Endothelial cell of umbilical vein (primary cell): Measurements from ENCODE around the gene CNTNAP2. TPM values are rescaled to one million over a fixed set of nuclear protein-coding genes. Genes with fewer than 3 reads are reported as not detected.

Experiments
- BruUV-seq: library from RNA; stranded (reverse); fragments of 400-500 nt; replicated peaks from 2 replicates; lab custom pipeline; 2021; lab: Mats Ljungman, UMichigan
- CTCF ChIA-PET: fragments of 300-600, 350-600 bp; sonication (Branson Sonifier 250); formaldehyde crosslinking; loops from one replicate; lab custom pipeline; 2021; ENCODE audit warnings: antibody characterized with exemption, inconsistent platforms; lab: Charles Lee
- POLR2A ChIA-PET: fragments of 300-600, 350-600 bp; sonication (Branson Sonifier 250); formaldehyde crosslinking; loops from one replicate; lab custom pipeline; 2021; ENCODE audit warnings: antibody characterized with exemption, inconsistent platforms; lab: Charles Lee
- DNase-seq: peaks from one replicate; pipeline ENCODE4 v3.0.0-alpha.2; 2011; ENCODE audit warnings: low read depth, low spot score
- FAIRE-seq: peaks from 2 replicates; lab custom pipeline; 2011; peaks lifted over from hg19 to GRCh38; lab: Jason Lieb, UNC
- H2AFZ ChIP-seq: 2 replicates; pipeline ENCODE4 v1.6.0; 2012; ENCODE audit warnings: low read depth, low read length, control low read depth, inconsistent platforms
- H3K27ac ChIP-seq: 2 replicates; pipeline ENCODE4 v1.5.1; 2011; ENCODE audit warnings: low read depth, mild to moderate bottlenecking, control low read depth, low read length, moderate library complexity; ENCODE audit not compliant: insufficient read depth
- H3K27me3 ChIP-seq, 2 experiments: 2 replicates each; pipeline versions ENCODE4 v1.6.0 to v1.6.1; 2011; ENCODE audit warnings: low read length in 2 of 2, mixed read lengths in 1 of 2; ENCODE audit not compliant: control insufficient read depth in 2 of 2, insufficient read depth in 2 of 2
- H3K36me3 ChIP-seq, 2 experiments: 2 replicates in 1 of 2; 3 replicates in 1 of 2; pipeline ENCODE4 v1.5.1; 2011; ENCODE audit warnings: low read length in 2 of 2, mild to moderate bottlenecking in 1 of 2, moderate library complexity in 1 of 2; ENCODE audit not compliant: control insufficient read depth in 2 of 2, insufficient read depth in 2 of 2; ENCODE audit errors: extremely low read depth in 1 of 2
- H3K4me1 ChIP-seq: 3 replicates; pipeline ENCODE4 v1.5.1; 2011; ENCODE audit warnings: mild to moderate bottlenecking, low read length; ENCODE audit not compliant: control insufficient read depth, insufficient read depth; ENCODE audit errors: extremely low read depth
- H3K4me2 ChIP-seq: 2 replicates; pipeline ENCODE4 v1.6.1; 2011; ENCODE audit warnings: low read length, control low read depth, mixed read lengths; ENCODE audit not compliant: insufficient read depth
- H3K4me3 ChIP-seq, 3 experiments: fragments of 200-600 bp in 1 of 3; sonication (generic), shearing (Covaris generic) in 1 of 3; replicated peaks in 1 of 3; 2 replicates each; pipeline ENCODE4 v1.5.1; 2011 to 2016; ENCODE audit warnings: control low read depth in 3 of 3, low read length in 3 of 3, mild to moderate bottlenecking in 2 of 3, inconsistent platforms in 1 of 3, low read depth in 1 of 3, moderate library complexity in 1 of 3; ENCODE audit not compliant: insufficient read depth in 1 of 3
- H3K79me2 ChIP-seq: 2 replicates; pipeline ENCODE4 v1.6.0; 2012; ENCODE audit warnings: low read length, inconsistent platforms; ENCODE audit not compliant: control insufficient read depth, insufficient read depth
- H3K9ac ChIP-seq: replicated peaks from 2 replicates; pipeline ENCODE3; 2011; ENCODE audit warnings: low read length, control low read depth; ENCODE audit not compliant: insufficient read depth; ENCODE audit errors: extremely low read depth
- H3K9me1 ChIP-seq: replicated peaks from 3 replicates; pipeline ENCODE4 v1.6.0; 2011; ENCODE audit warnings: mild to moderate bottlenecking, low read length; ENCODE audit not compliant: control insufficient read depth, insufficient read depth; ENCODE audit errors: extremely low read depth
- H3K9me3 ChIP-seq: replicated peaks from 2 replicates; pipeline ENCODE4 v1.5.1; 2012; ENCODE audit warnings: low read length, inconsistent platforms; ENCODE audit not compliant: control insufficient read depth, insufficient read depth
- H4K20me1 ChIP-seq: replicated peaks from 2 replicates; pipeline ENCODE3; 2011; ENCODE audit warnings: mild to moderate bottlenecking, low read length; ENCODE audit not compliant: control insufficient read depth, insufficient read depth; ENCODE audit errors: extremely low read depth
- EZH2 ChIP-seq: IDR thresholded peaks from 2 replicates; pipeline ENCODE4 v1.6.1; 2012; ENCODE audit warnings: borderline replicate concordance, low read depth, mild to moderate bottlenecking, moderate library complexity, low read length, inconsistent platforms; ENCODE audit not compliant: severe bottlenecking
- FOS ChIP-seq: IDR thresholded peaks from 2 replicates; pipeline ENCODE4 v1.6.1; 2011; ENCODE audit warnings: mild to moderate bottlenecking, low read length, moderate library complexity, borderline replicate concordance; ENCODE audit not compliant: insufficient read depth
- GATA2 ChIP-seq: IDR thresholded peaks from 2 replicates; pipeline ENCODE4 v1.7.0; 2011; ENCODE audit warnings: low read depth, mild to moderate bottlenecking, moderate library complexity, mixed read lengths, low read length; ENCODE audit not compliant: insufficient read length, insufficient read depth
- JUN ChIP-seq: IDR thresholded peaks from 2 replicates; pipeline ENCODE4 v1.6.1; 2011; ENCODE audit warnings: borderline replicate concordance, low read depth; ENCODE audit not compliant: insufficient read length, insufficient read depth
- MYC ChIP-seq: IDR thresholded peaks from one replicate; pipeline ENCODE4 v1.6.1; 2011; ENCODE audit warnings: mild to moderate bottlenecking, low read depth, low read length
- POLR2A ChIP-seq: IDR thresholded peaks from 2 replicates; pipeline ENCODE4 v1.6.1; 2012; ENCODE audit warnings: low read depth, mild to moderate bottlenecking, control low read depth, low read length
- POLR2AphosphoS5 ChIP-seq: IDR thresholded peaks from 2 replicates; pipeline ENCODE4 v1.6.1; 2012; ENCODE audit warnings: low read depth, mild to moderate bottlenecking, control low read depth, low read length, moderate library complexity; ENCODE audit not compliant: insufficient read depth
- dilution Hi-C: fragments of 300-500 bp; cut with MboI; formaldehyde crosslinking; loops from one replicate; pipeline ENCODE4 v1.15.0; 2019; ENCODE audit warnings: low sequenced_read_pairs; ENCODE audit not compliant: extremely low pct_ligation_motif_present
- intact Hi-C: fragments of 100-400 bp; cut with micrococcal nuclease; formaldehyde crosslinking; loops from one replicate; pipeline ENCODE4 v1.10.0; 2022
- polyA plus RNA-seq, 4 experiments: library from polyadenylated mRNA; depleted of rRNA in 3 of 4; stranded (reverse) in 3 of 4; unstranded in 1 of 4; fragments of >200 nt; gene quantifications; 2 replicates each; pipeline versions ENCODE4 v1.2.1 to v1.2.3, GENCODE V29; 2011 to 2012; ENCODE audit warnings: missing spikeins in 1 of 4
- total RNA-seq: library from RNA; stranded (reverse); gene quantifications from 2 replicates; pipeline ENCODE4 v1.2.3, GENCODE V29; 2021
- TF ChIP-seq, protein P1 (sequence below): IDR thresholded peaks from 2 replicates; pipeline ENCODE4 v1.6.1; 2011; ENCODE audit not compliant: insufficient read depth, insufficient read length
- TF ChIP-seq, protein P2 (sequence below), 2 donors: IDR thresholded peaks; 1 replicate in 1 of 2; 2 replicates in 1 of 2; pipeline ENCODE4 v1.5.1; 2011; ENCODE audit warnings: low read length in 2 of 2, mild to moderate bottlenecking in 2 of 2, moderate library complexity in 2 of 2, control low read depth in 1 of 2, inconsistent platforms in 1 of 2, low read depth in 1 of 2; ENCODE audit not compliant: insufficient read depth in 1 of 2; ENCODE audit errors: extremely low read depth in 1 of 2

Gene CNTNAP2
- total and polyA plus RNA-seq, 2 donors (not counting 3 experiments of a cell fraction or from before 2014, with no cell fraction given), result not detected

DNA sequence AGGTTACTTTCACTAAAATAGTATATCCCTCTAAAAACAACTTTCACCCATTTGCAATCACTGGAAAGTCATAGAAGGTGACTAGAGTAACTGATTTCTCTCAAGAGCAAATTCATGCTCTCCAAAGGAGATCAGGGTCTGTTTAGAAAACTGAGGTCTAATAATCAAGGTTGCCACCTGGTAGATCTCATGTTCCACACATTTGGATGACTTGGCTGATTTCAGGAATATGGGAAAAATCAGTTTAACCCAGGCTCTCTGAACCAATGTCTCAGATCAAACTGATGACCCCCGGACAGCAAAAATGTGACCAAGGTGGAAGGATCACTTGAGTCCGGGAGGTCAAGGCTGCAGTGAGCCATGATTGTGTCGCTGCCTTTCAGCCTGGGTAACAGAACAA is 1911.6 kb downstream of the CNTNAP2 start:
- POLR2A ChIA-PET, result no interaction called here
- no TSS peak for BruUV-seq
- no peak for FAIRE-seq

GRCh38 chr7:148031019-148031418 is 1914.4 kb downstream of the CNTNAP2 start:
- intact Hi-C loops (no loop called here), dilution Hi-C loops (no loop called here)
- Histone ChIP-seq H4K20me1 (no peaks in the 10 kb centered on the region), H3K4me2 (no peak overlapping the region), H3K4me1 (no peaks in the 10 kb centered on the region), H3K27ac (no peak overlapping the region), H3K9me1 (no peaks in the 10 kb centered on the region), H3K4me3 (no peak overlapping the region), H2AFZ (no peak overlapping the region), H3K9ac (no peak overlapping the region), H3K36me3 (no peaks in the 10 kb centered on the region), H3K27me3 (no peaks in the 10 kb centered on the region), H3K79me2 (no peaks in the 10 kb centered on the region), H3K9me3 (no peaks in the 10 kb centered on the region)
- no peak for DNase-seq
- FAIRE-seq, result no peak
- CTCF ChIA-PET, result no interaction called here
- no TSS peak for BruUV-seq
- no peak for TF ChIP-seq FOS
- no peak for TF ChIP-seq GATA2
- TF ChIP-seq, protein P1, sequence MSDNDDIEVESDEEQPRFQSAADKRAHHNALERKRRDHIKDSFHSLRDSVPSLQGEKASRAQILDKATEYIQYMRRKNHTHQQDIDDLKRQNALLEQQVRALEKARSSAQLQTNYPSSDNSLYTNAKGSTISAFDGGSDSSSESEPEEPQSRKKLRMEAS, result no peak
- no peak for TF ChIP-seq POLR2A
- no peak for TF ChIP-seq EZH2
- no peak for TF ChIP-seq POLR2AphosphoS5
- no peak for TF ChIP-seq MYC
- TF ChIP-seq, protein P2, sequence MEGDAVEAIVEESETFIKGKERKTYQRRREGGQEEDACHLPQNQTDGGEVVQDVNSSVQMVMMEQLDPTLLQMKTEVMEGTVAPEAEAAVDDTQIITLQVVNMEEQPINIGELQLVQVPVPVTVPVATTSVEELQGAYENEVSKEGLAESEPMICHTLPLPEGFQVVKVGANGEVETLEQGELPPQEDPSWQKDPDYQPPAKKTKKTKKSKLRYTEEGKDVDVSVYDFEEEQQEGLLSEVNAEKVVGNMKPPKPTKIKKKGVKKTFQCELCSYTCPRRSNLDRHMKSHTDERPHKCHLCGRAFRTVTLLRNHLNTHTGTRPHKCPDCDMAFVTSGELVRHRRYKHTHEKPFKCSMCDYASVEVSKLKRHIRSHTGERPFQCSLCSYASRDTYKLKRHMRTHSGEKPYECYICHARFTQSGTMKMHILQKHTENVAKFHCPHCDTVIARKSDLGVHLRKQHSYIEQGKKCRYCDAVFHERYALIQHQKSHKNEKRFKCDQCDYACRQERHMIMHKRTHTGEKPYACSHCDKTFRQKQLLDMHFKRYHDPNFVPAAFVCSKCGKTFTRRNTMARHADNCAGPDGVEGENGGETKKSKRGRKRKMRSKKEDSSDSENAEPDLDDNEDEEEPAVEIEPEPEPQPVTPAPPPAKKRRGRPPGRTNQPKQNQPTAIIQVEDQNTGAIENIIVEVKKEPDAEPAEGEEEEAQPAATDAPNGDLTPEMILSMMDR (IDR thresholded peaks at IDR 0.05; ENCODE audit: extremely low read depth in 1 of 2, insufficient read depth in 1 of 2, low read depth in 1 of 2, low read length in 2 of 2), result no peak
- TF ChIP-seq JUN, result no peak
- POLR2A ChIA-PET, result no interaction called here

More for the DNA sequence above, 1911.6 kb downstream of the CNTNAP2 start:
- H3K27me3 ChIP-seq, result no peaks in the 10 kb centered on the region
- intact Hi-C loops, result no loop called here
- H2AFZ ChIP-seq, result no peak overlapping the region
- H3K36me3 ChIP-seq, result no peaks in the 10 kb centered on the region
- no peak for DNase-seq
- no peaks in the 10 kb centered on the region for H3K9me1 ChIP-seq
- TF ChIP-seq, protein P2 (IDR thresholded peaks at IDR 0.05; ENCODE audit: extremely low read depth in 1 of 2, insufficient read depth in 1 of 2, low read depth in 1 of 2, low read length in 2 of 2), result no peak
- TF ChIP-seq POLR2AphosphoS5, result no peak
- TF ChIP-seq, protein P1, result no peak
- no peak overlapping the region for H3K27ac ChIP-seq
- no peaks in the 10 kb centered on the region for H3K9me3 ChIP-seq
- no peak overlapping the region for H3K4me3 ChIP-seq
- CTCF ChIA-PET, result no interaction called here
- no peak overlapping the region for H3K9ac ChIP-seq
- H3K4me1 ChIP-seq, result no peaks in the 10 kb centered on the region
- H4K20me1 ChIP-seq, result no peaks in the 10 kb centered on the region
- dilution Hi-C loops, result no loop called here
- H3K4me2 ChIP-seq, result no peak overlapping the region
- H3K79me2 ChIP-seq, result no peaks in the 10 kb centered on the region
